B cell (primary cell): ENCODE measurements around the gene MAFG. TPM values are rescaled to one million over a fixed set of nuclear protein-coding genes. Genes with fewer than 3 reads are reported as not detected.

ENCODE experiments used
- ATAC-seq: fragments of 200-7000 bp; cut with Tn5 transposase; one replicate; pipeline ENCODE4 v1.10.0; 2021; ENCODE audit warnings: low read depth, mild to moderate bottlenecking, moderate number of reproducible peaks, moderate library complexity
- CTCF ChIA-PET: fragments of 350-600 bp; sonication (Branson Sonifier 250); formaldehyde crosslinking; loops from one replicate; lab custom pipeline; 2021; ENCODE audit warnings: antibody characterized with exemption, inconsistent platforms; lab: Charles Lee
- POLR2A ChIA-PET: fragments of 350-600 bp; sonication (Branson Sonifier 250); formaldehyde crosslinking; loops from one replicate; lab custom pipeline; 2021; ENCODE audit warnings: antibody characterized with exemption; lab: Charles Lee
- DNase-seq: peaks from one replicate; pipeline ENCODE4 v3.0.0; 2013
- H2AFZ ChIP-seq: 2 replicates; pipeline ENCODE4 v1.6.1; 2012; ENCODE audit warnings: mild to moderate bottlenecking, low read depth, low read length; ENCODE audit not compliant: insufficient read depth, poor library complexity, severe bottlenecking
- H3K27ac ChIP-seq, 2 donors: 1 replicate in 1 of 2; 2 replicates in 1 of 2; pipeline ENCODE4 v1.5.1; 2012 to 2013; ENCODE audit warnings: low read length in 2 of 2, mild to moderate bottlenecking in 2 of 2, moderate library complexity in 1 of 2
- H3K27me3 ChIP-seq, 4 experiments: fragments of 200-600 bp in 1 of 4; sonication (generic) in 1 of 4; replicated peaks in 1 of 4; 1 replicate in 2 of 4; 2 replicates in 2 of 4; pipeline versions ENCODE4 v1.6.1 to v1.7.0; 2013 to 2016; ENCODE audit warnings: low read length in 3 of 4, mild to moderate bottlenecking in 2 of 4, mixed read lengths in 1 of 4, moderate library complexity in 1 of 4; ENCODE audit not compliant: insufficient read depth in 4 of 4, control insufficient read depth in 3 of 4; ENCODE audit errors: control extremely low read depth in 1 of 4
- H3K36me3 ChIP-seq, 2 experiments: replicated peaks in 1 of 2; 1 replicate in 1 of 2; 2 replicates in 1 of 2; pipeline versions ENCODE4 v1.6.1 to v1.7.1; 2013; ENCODE audit warnings: low read length in 1 of 2; ENCODE audit not compliant: insufficient read depth in 2 of 2, control insufficient read depth in 1 of 2; ENCODE audit errors: control extremely low read depth in 1 of 2, extremely low read depth in 1 of 2
- H3K4me1 ChIP-seq, 2 donors: fragments of 200-600 bp in 1 of 2; sonication (generic) in 1 of 2; 1 replicate in 1 of 2; 2 replicates in 1 of 2; pipeline versions ENCODE4 v1.5.1 to v1.6.1; 2013 to 2017; ENCODE audit warnings: low read length in 2 of 2; ENCODE audit not compliant: control insufficient read depth in 2 of 2, insufficient read depth in 2 of 2
- H3K4me2 ChIP-seq: replicated peaks from 2 replicates; pipeline ENCODE3; 2012; ENCODE audit warnings: mild to moderate bottlenecking, low read depth, low read length; ENCODE audit not compliant: poor library complexity, severe bottlenecking
- H3K4me3 ChIP-seq, 5 experiments: fragments of 200-600 bp in 1 of 5; sonication (generic) in 1 of 5; 1 replicate in 3 of 5; 2 replicates in 2 of 5; pipeline versions ENCODE4 v1.5.1 to v1.7.0; 2011 to 2016; ENCODE audit warnings: low read length in 4 of 5, mild to moderate bottlenecking in 4 of 5, low read depth in 2 of 5, control low read depth in 1 of 5, moderate library complexity in 1 of 5; ENCODE audit not compliant: insufficient read depth in 1 of 5; ENCODE audit errors: control extremely low read depth in 1 of 5, extremely low read depth in 1 of 5
- H3K79me2 ChIP-seq: fragments of 200-600 bp; sonication (generic); one replicate; pipeline ENCODE4 v1.6.0; 2016; ENCODE audit warnings: low read length; ENCODE audit not compliant: control insufficient read depth, insufficient read depth
- H3K9ac ChIP-seq: fragments of 200-600 bp; sonication (generic); 2 replicates; pipeline ENCODE4 v1.6.1; 2017; ENCODE audit warnings: mild to moderate bottlenecking, low read length, moderate library complexity
- H3K9me3 ChIP-seq, 3 donors: one replicate each; pipeline versions ENCODE4 v1.6.1 to v1.7.1; 2013; ENCODE audit warnings: low read length in 2 of 3; ENCODE audit not compliant: control insufficient read depth in 2 of 3, insufficient read depth in 1 of 3; ENCODE audit errors: control extremely low read depth in 1 of 3
- H4K20me1 ChIP-seq: 2 replicates; pipeline ENCODE4 v1.6.0; 2012; ENCODE audit warnings: mild to moderate bottlenecking, low read length; ENCODE audit not compliant: insufficient read depth, control insufficient read depth, poor library complexity, severe bottlenecking
- H3K27ac Mint-ChIP-seq: one replicate; pipeline ENCODE4 v1.8.0; 2021; ENCODE audit warnings: mixed read lengths
- H3K27me3 Mint-ChIP-seq: one replicate; pipeline ENCODE4 v1.8.0; 2021; ENCODE audit warnings: mixed read lengths
- H3K4me1 Mint-ChIP-seq: one replicate; pipeline ENCODE4 v1.8.0; 2021; ENCODE audit warnings: mixed read lengths
- H3K4me3 Mint-ChIP-seq: one replicate; pipeline ENCODE4 v1.8.0; 2021; ENCODE audit warnings: mixed read lengths
- H3K9me3 Mint-ChIP-seq: one replicate; pipeline ENCODE4 v1.8.0; 2022; ENCODE audit warnings: mixed read lengths; ENCODE audit not compliant: insufficient read depth
- EZH2 ChIP-seq: IDR thresholded peaks from 2 replicates; pipeline ENCODE4 v1.6.1; 2012; ENCODE audit warnings: borderline replicate concordance, low read depth, mild to moderate bottlenecking, moderate library complexity, low read length; ENCODE audit not compliant: insufficient read depth, poor library complexity, severe bottlenecking
- WGBS: methylation state at CpG from one replicate; pipeline ENCODE4 v1.1.5; 2013; ENCODE audit warnings: missing lambda C conversion rate; ENCODE audit not compliant: insufficient coverage; 5-methylcytosine and 5-hydroxymethylcytosine counted together
- intact Hi-C: fragments of 100-400 bp; cut with micrococcal nuclease; formaldehyde crosslinking; loops from one replicate; pipeline ENCODE4 v1.10.0; 2022
- polyA plus RNA-seq: library from polyadenylated mRNA; depleted of rRNA; stranded (reverse); fragments of >200 nt; gene quantifications from 2 replicates; pipeline ENCODE4 v1.2.3, GENCODE V29; 2012
- total RNA-seq, 2 donors: library from RNA; stranded (reverse); fragments of 120-200 nt in 1 of 2; gene quantifications; 1 replicate in 1 of 2; 2 replicates in 1 of 2; pipeline versions ENCODE4 v1.2.3 to v1.2.4, GENCODE V29; 2013 to 2022
- TF ChIP-seq, protein P1 (sequence below): fragments of 200-600 bp; IDR thresholded peaks from one replicate; pipeline ENCODE4 v1.8.0; 2022; ENCODE audit warnings: antibody characterized with exemption, mild to moderate bottlenecking

MAFG gene
- total and polyA plus RNA-seq, 2 donors (not counting 1 experiment from before 2014, with no cell fraction given): 11.4 to 27.9 TPM

DNA sequence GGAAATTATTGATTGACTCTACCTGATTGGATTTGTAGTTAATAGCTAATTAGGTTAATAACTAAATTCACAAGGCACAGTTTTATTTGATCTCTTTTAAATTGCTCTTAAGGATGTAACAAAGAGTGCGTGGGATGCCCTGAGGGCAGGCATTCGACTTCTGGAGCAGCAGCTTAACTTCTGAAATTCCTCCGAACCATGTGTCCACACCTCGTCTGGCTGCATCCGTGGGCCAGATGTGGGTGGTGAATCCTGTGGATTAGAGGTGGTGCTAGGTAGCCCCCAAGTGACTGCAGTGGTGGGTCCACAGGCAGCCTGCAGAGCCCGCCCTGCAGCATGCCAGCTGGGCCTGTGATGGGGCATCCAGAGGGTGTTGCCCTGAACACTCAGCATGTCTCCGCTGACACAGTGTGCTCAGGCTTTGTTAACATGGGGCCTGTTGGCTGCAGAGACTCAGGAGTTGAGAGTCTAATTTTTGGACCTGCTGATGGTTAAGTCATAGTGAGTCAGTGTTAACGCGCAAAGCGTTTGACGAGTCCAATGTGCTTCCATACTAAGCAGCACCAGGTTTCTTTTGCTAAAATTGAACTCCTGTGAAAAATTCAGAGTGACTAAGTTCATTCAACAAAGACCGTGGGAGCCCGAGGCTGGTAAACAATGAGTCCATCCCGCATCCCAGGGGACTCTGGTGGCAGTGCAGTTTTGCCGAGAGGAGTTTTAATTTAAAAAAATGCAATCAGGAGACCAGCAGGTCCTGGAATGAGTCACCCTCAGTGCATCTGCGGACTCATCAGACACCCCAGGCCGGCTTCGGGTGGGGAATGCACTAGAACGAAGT is 29.3 kb downstream of the MAFG start:
- no peak for TF ChIP-seq EZH2
- TF ChIP-seq, protein P1, sequence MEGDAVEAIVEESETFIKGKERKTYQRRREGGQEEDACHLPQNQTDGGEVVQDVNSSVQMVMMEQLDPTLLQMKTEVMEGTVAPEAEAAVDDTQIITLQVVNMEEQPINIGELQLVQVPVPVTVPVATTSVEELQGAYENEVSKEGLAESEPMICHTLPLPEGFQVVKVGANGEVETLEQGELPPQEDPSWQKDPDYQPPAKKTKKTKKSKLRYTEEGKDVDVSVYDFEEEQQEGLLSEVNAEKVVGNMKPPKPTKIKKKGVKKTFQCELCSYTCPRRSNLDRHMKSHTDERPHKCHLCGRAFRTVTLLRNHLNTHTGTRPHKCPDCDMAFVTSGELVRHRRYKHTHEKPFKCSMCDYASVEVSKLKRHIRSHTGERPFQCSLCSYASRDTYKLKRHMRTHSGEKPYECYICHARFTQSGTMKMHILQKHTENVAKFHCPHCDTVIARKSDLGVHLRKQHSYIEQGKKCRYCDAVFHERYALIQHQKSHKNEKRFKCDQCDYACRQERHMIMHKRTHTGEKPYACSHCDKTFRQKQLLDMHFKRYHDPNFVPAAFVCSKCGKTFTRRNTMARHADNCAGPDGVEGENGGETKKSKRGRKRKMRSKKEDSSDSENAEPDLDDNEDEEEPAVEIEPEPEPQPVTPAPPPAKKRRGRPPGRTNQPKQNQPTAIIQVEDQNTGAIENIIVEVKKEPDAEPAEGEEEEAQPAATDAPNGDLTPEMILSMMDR: no peak
- Mint-ChIP-seq H3K4me1 (peaks cover 6% of the 10 kb centered on the region), H3K27ac (no peak overlapping the region), H3K9me3 (no peaks in the 10 kb centered on the region), H3K4me3 (no peak overlapping the region), H3K27me3 (peaks cover 7% of the 10 kb centered on the region)
- Histone ChIP-seq H3K9me3 (no peaks in the 10 kb centered on the region), H3K36me3 (peaks cover 2 to 35% of the 10 kb centered on the region in 2 experiments), H3K79me2 (peaks cover 5% of the 10 kb centered on the region), H3K9ac (no peak overlapping the region), H3K4me3 (no peak overlapping the region), H2AFZ (no peak overlapping the region), H3K27me3 (peaks cover 0 to 20% (median 7%) of the 10 kb centered on the region in 4 experiments), H3K4me1 (peaks cover 9 to 15% of the 10 kb centered on the region in 2 donors), H3K4me2 (no peak overlapping the region), H4K20me1 (no peaks in the 10 kb centered on the region), H3K27ac (no peak overlapping the region)
- 94% methylated on average over 19 of the region's 19 CpGs for WGBS
- intact Hi-C loops: no loop called here
- ATAC-seq (no peak), DNase-seq (no peak)
- ChIA-PET POLR2A (no interaction called here), CTCF (interaction anchor here (1.1 kb wide), 1 partner anchor 29 kb away, joined by 3 read pairs; no protein-coding TSS in a partner anchor)

DNA sequence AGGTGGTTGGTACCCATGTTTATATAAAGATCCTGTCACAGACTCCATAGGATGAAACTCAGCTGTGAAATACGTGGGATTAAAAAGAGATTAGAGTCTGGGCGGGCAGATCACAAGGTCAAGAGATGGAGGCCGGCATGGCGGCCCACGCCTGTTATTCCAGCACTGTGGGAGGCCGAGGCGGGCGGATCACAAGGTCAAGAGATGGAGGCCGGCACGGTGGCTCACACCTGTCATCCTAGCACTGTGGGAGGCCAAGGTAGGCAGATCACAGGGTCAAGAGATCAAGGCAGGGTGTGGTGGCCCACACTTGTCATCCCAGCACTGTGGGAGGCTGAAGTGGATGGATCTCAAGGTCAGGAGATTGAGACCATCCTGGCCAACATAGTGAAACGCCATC is 32.1 kb downstream of the MAFG start:
- peaks cover 10% of the 10 kb centered on the region for H3K4me1 Mint-ChIP-seq
- H3K4me3 ChIP-seq: no peak overlapping the region
- H3K9me3 ChIP-seq: no peaks in the 10 kb centered on the region
- no peak overlapping the region for H3K4me3 Mint-ChIP-seq
- ChIA-PET POLR2A (no interaction called here), CTCF (no interaction called here)
- 99% methylated on average over 7 of the region's 11 CpGs for WGBS
- no peaks in the 10 kb centered on the region for H4K20me1 ChIP-seq
- H3K4me1 ChIP-seq: peaks cover 3 to 17% of the 10 kb centered on the region in 2 donors
- H2AFZ ChIP-seq: no peak overlapping the region
- no peaks in the 10 kb centered on the region for H3K9me3 Mint-ChIP-seq
- H3K27ac Mint-ChIP-seq: no peak overlapping the region
- H3K36me3 ChIP-seq: peaks cover 2 to 32% of the 10 kb centered on the region in 2 experiments
- no peak overlapping the region for H3K27ac ChIP-seq
- H3K9ac ChIP-seq: no peak overlapping the region
- H3K27me3 ChIP-seq: no peaks in the 10 kb centered on the region
- no peak overlapping the region for H3K4me2 ChIP-seq
- peaks cover 17% of the 10 kb centered on the region for H3K79me2 ChIP-seq
- DNase-seq (no peak), ATAC-seq (no peak)
- intact Hi-C loops: no loop called here
- H3K27me3 Mint-ChIP-seq: no peaks in the 10 kb centered on the region
- TF ChIP-seq EZH2: no peak
- TF ChIP-seq, protein P1: no peak
